H9 (cell line): ENCODE measurements around the gene INSL3. TPM values are rescaled to one million over a fixed set of nuclear protein-coding genes. Genes with fewer than 3 reads are reported as not detected.
A peak's percentile ranks its signal among the peaks of the same experiment; 100 is the strongest.

Experiments
- DNase-seq: peaks from one replicate; pipeline ENCODE4 v3.0.0-alpha.2; 2017
- H2AFZ ChIP-seq: one replicate; pipeline ENCODE4 v1.6.1; 2013; ENCODE audit warnings: mild to moderate bottlenecking, low read length, control low read depth, moderate library complexity
- H2AK5ac ChIP-seq: 2 replicates; pipeline ENCODE4 v1.6.1; 2013; ENCODE audit warnings: low read length, control low read depth, mixed read lengths; ENCODE audit not compliant: insufficient read length
- H2BK120ac ChIP-seq: one replicate; pipeline ENCODE4 v1.6.1; 2013; ENCODE audit warnings: low read depth, mild to moderate bottlenecking, low read length, control low read depth, inconsistent platforms; ENCODE audit not compliant: poor library complexity, severe bottlenecking
- H2BK12ac ChIP-seq: 2 replicates; pipeline ENCODE4 v1.6.1; 2013; ENCODE audit warnings: low read length, control low read depth, mixed read lengths, low read depth; ENCODE audit not compliant: insufficient read length
- H2BK15ac ChIP-seq: 2 replicates; pipeline ENCODE4 v1.6.1; 2013; ENCODE audit warnings: low read depth, low read length, control low read depth
- H2BK20ac ChIP-seq: one replicate; pipeline ENCODE4 v1.6.1; 2013; ENCODE audit warnings: low read depth, mild to moderate bottlenecking, low read length, control low read depth, inconsistent platforms; ENCODE audit not compliant: poor library complexity, severe bottlenecking
- H2BK5ac ChIP-seq: 2 replicates; pipeline ENCODE4 v1.6.1; 2013; ENCODE audit warnings: low read length, control low read depth, mixed read lengths; ENCODE audit not compliant: insufficient read length
- H3K14ac ChIP-seq: 2 replicates; pipeline ENCODE4 v1.6.1; 2013; ENCODE audit warnings: low read length, control low read depth; ENCODE audit not compliant: insufficient read depth
- H3K18ac ChIP-seq: 2 replicates; pipeline ENCODE4 v1.6.1; 2013; ENCODE audit warnings: low read depth, mild to moderate bottlenecking, mixed read lengths, low read length, control low read depth; ENCODE audit not compliant: insufficient read length
- H3K23ac ChIP-seq: 2 replicates; pipeline ENCODE4 v1.6.1; 2013; ENCODE audit warnings: low read length, control low read depth, mixed read lengths, low read depth; ENCODE audit not compliant: insufficient read length
- H3K23me2 ChIP-seq: 2 replicates; pipeline ENCODE4 v1.6.1; 2013; ENCODE audit warnings: low read depth, mild to moderate bottlenecking, mixed read lengths, low read length, control low read depth; ENCODE audit not compliant: insufficient read length, poor library complexity, severe bottlenecking
- H3K27ac ChIP-seq: 2 replicates; pipeline ENCODE4 v1.5.1; 2013; ENCODE audit warnings: low read length, control low read depth, mixed read lengths, low read depth; ENCODE audit not compliant: insufficient read length
- H3K27me3 ChIP-seq: 2 replicates; pipeline ENCODE4 v1.6.1; 2013; ENCODE audit warnings: low read length, control low read depth, inconsistent platforms; ENCODE audit not compliant: insufficient read depth
- H3K4ac ChIP-seq: 2 replicates; pipeline ENCODE4 v1.6.1; 2013; ENCODE audit warnings: low read depth, mild to moderate bottlenecking, control low read depth, inconsistent platforms, low read length, moderate library complexity
- H3K4me1 ChIP-seq: 2 replicates; pipeline ENCODE4 v1.6.1; 2013; ENCODE audit warnings: low read length, control low read depth, inconsistent platforms; ENCODE audit not compliant: insufficient read depth
- H3K4me2 ChIP-seq: 2 replicates; pipeline ENCODE4 v1.6.1; 2013; ENCODE audit warnings: low read length, control low read depth, mixed read lengths; ENCODE audit not compliant: insufficient read length, insufficient read depth
- H3K56ac ChIP-seq: 2 replicates; pipeline ENCODE4 v1.6.1; 2013; ENCODE audit warnings: low read depth, mild to moderate bottlenecking, mixed read lengths, low read length, control low read depth; ENCODE audit not compliant: insufficient read length
- H3K79me1 ChIP-seq: 2 replicates; pipeline ENCODE4 v1.6.1; 2013; ENCODE audit warnings: low read depth, mild to moderate bottlenecking, moderate library complexity, low read length, control low read depth, inconsistent platforms; ENCODE audit not compliant: insufficient read depth, poor library complexity, severe bottlenecking
- H3K79me2 ChIP-seq: 2 replicates; pipeline ENCODE4 v1.6.1; 2013; ENCODE audit warnings: low read length, control low read depth, inconsistent platforms; ENCODE audit not compliant: insufficient read depth
- H3K9ac ChIP-seq: 2 replicates; pipeline ENCODE4 v1.6.1; 2013; ENCODE audit warnings: low read length, control low read depth, mixed read lengths; ENCODE audit not compliant: insufficient read length; ENCODE audit errors: extremely low read depth
- H3K9me3 ChIP-seq: one replicate; pipeline ENCODE4 v1.6.1; 2013; ENCODE audit warnings: low read depth, low read length, inconsistent platforms; ENCODE audit not compliant: control insufficient read depth
- H3T11ph ChIP-seq: one replicate; pipeline ENCODE4 v1.6.1; 2013; ENCODE audit warnings: mild to moderate bottlenecking, low read length, control low read depth, inconsistent platforms
- H4K20me1 ChIP-seq: one replicate; pipeline ENCODE4 v1.6.1; 2013; ENCODE audit not compliant: control insufficient read depth, insufficient read length, insufficient read depth
- H4K5ac ChIP-seq: 2 replicates; pipeline ENCODE4 v1.6.1; 2013; ENCODE audit warnings: low read depth, mild to moderate bottlenecking, mixed read lengths, low read length, control low read depth; ENCODE audit not compliant: insufficient read length
- H4K8ac ChIP-seq: replicated peaks from 2 replicates; pipeline ENCODE4 v1.6.1; 2013; ENCODE audit warnings: low read length, control low read depth, mixed read lengths, low read depth; ENCODE audit not compliant: insufficient read length
- H4K91ac ChIP-seq: 2 replicates; pipeline ENCODE4 v1.6.1; 2013; ENCODE audit warnings: low read depth, mild to moderate bottlenecking, moderate library complexity, mixed read lengths, low read length, control low read depth; ENCODE audit not compliant: insufficient read length
- H3K27ac Mint-ChIP-seq, 3 experiments: 2 replicates in 2 of 3; 3 replicates in 1 of 3; pipeline ENCODE4 v1.8.0; 2020 to 2021; ENCODE audit warnings: mixed read lengths in 3 of 3, mild to moderate bottlenecking in 1 of 3, moderate library complexity in 1 of 3
- H3K27me3 Mint-ChIP-seq: 2 replicates; pipeline ENCODE4 v1.8.0; 2021; ENCODE audit warnings: low read depth, mild to moderate bottlenecking, moderate library complexity, mixed read lengths
- H3K36me3 Mint-ChIP-seq, 3 experiments: 2 replicates in 2 of 3; 3 replicates in 1 of 3; pipeline ENCODE4 v1.8.0; 2020 to 2021; ENCODE audit warnings: low read depth in 3 of 3, mixed read lengths in 3 of 3; ENCODE audit not compliant: insufficient read depth in 1 of 3
- H3K4me1 Mint-ChIP-seq, 2 experiments: 2 replicates each; pipeline ENCODE4 v1.8.0; 2020; ENCODE audit warnings: mixed read lengths in 2 of 2
- H3K4me3 Mint-ChIP-seq, 2 experiments: 2 replicates in 1 of 2; 3 replicates in 1 of 2; pipeline ENCODE4 v1.8.0; 2020 to 2021; ENCODE audit warnings: mild to moderate bottlenecking in 2 of 2, mixed read lengths in 2 of 2, moderate library complexity in 1 of 2
- H3K9me3 Mint-ChIP-seq, 2 experiments: 2 replicates in 1 of 2; 3 replicates in 1 of 2; pipeline ENCODE4 v1.8.0; 2020; ENCODE audit warnings: mild to moderate bottlenecking in 2 of 2, mixed read lengths in 2 of 2, moderate library complexity in 1 of 2
- CTCF ChIP-seq: fragments of 200-600 bp; sonication (generic); conservative IDR thresholded peaks from 3 replicates; pipeline ENCODE4 v1.8.0; 2021; ENCODE audit warnings: antibody characterized with exemption, mild to moderate bottlenecking
- WGBS: extraction: QIAGEN DNeasy Blood & Tissue Kit; methylation state at CpG from one replicate; pipeline ENCODE4 v1.1.7; 2013; ENCODE audit warnings: missing lambda C conversion rate, low lambda C conversion rate, mixed read lengths; ENCODE audit not compliant: insufficient read length; ENCODE audit errors: extremely low coverage; 5-methylcytosine and 5-hydroxymethylcytosine counted together
- total RNA-seq: library from RNA; stranded (reverse); gene quantifications from 2 replicates; pipeline ENCODE4 v1.2.1, GENCODE V29; 2021

Gene INSL3
- total RNA-seq, 1 experiment from 2014 or later = 0.63 TPM

- H3K27me3 ChIP-seq = no peaks in the 10 kb centered on the region
- no peaks in the 10 kb centered on the region for H3K4me1 ChIP-seq
- peaks cover 6 to 10% of the 10 kb centered on the region in 2 experiments for H3K4me1 Mint-ChIP-seq
- no peaks in the 10 kb centered on the region for H3K79me1 ChIP-seq
- WGBS = no CpG with 5 or more reads among the region's 29 CpGs
- H3K79me2 ChIP-seq = peaks cover 6% of the 10 kb centered on the region; the same call in 1 of the 2 replicates
- no peak overlapping the region for H4K8ac ChIP-seq
- H3K4me2 ChIP-seq = no peak overlapping the region
- H2BK20ac ChIP-seq = no peak overlapping the region
- no peak overlapping the region for H3K27ac Mint-ChIP-seq
- DNase-seq = peak; percentile 88
- H2BK5ac ChIP-seq = no peak overlapping the region
- H4K91ac ChIP-seq = no peak overlapping the region
- peak; percentile 99 for TF ChIP-seq CTCF
- H3K4ac ChIP-seq = no peak overlapping the region
- no peak overlapping the region for H3K14ac ChIP-seq
- H3K56ac ChIP-seq = no peak overlapping the region
- H2AK5ac ChIP-seq = no peak overlapping the region
- H3K23ac ChIP-seq = no peak overlapping the region
- no peak overlapping the region for H2BK15ac ChIP-seq
- H3T11ph ChIP-seq = no peak overlapping the region
- no peak overlapping the region for H4K5ac ChIP-seq
- H2BK120ac ChIP-seq = no peak overlapping the region
- H3K9me3 ChIP-seq = no peaks in the 10 kb centered on the region
- no peak overlapping the region for H2AFZ ChIP-seq
- no peak overlapping the region for H3K4me3 Mint-ChIP-seq
- no peak overlapping the region for H2BK12ac ChIP-seq
- H3K27ac ChIP-seq = no peak overlapping the region
- peaks cover 8 to 11% (median 10%) of the 10 kb centered on the region in 3 experiments; a peak in 6 of 7 replicates for H3K36me3 Mint-ChIP-seq
- no peaks in the 10 kb centered on the region for H4K20me1 ChIP-seq
- no peak overlapping the region for H3K18ac ChIP-seq
- H3K9me3 Mint-ChIP-seq = peaks cover 5% of the 10 kb centered on the region in 2 experiments; a peak in 4 of 5 replicates
- H3K27me3 Mint-ChIP-seq = peaks cover 14% of the 10 kb centered on the region
- no peak overlapping the region for H3K9ac ChIP-seq
- peaks cover under 1% of the 10 kb centered on the region for H3K23me2 ChIP-seq
Observed at GRCh38 chr19:17855280-17856152, 34.2 kb upstream of the INSL3 start.
